K562 (cell line): ENCODE results near the gene DLL4. TPM values are rescaled to one million over a fixed set of nuclear protein-coding genes. Genes with fewer than 3 reads are reported as not detected.
A peak's percentile ranks its signal among the peaks of the same experiment; 100 is the strongest.

Experiments used
- BRF1 ChIP-seq: IDR thresholded peaks from 3 replicates; pipeline ENCODE4 v1.6.1; 2011; ENCODE audit warnings: borderline replicate concordance, mild to moderate bottlenecking; ENCODE audit not compliant: insufficient read length; ENCODE audit errors: extremely low read depth
- CHAMP1 ChIP-seq: fragments of 450-650 bp; IDR thresholded peaks from 2 replicates; pipeline ENCODE4 v1.6.1; 2016; ENCODE audit warnings: mild to moderate bottlenecking
- DMBX1 ChIP-seq: fragments of 250-450 bp; sonication (Bioruptor Pico); IDR thresholded peaks from 2 replicates; pipeline ENCODE4 v1.8.0; 2022; ENCODE audit warnings: inconsistent platforms, mild to moderate bottlenecking, moderate library complexity, borderline replicate concordance
- E2F4 ChIP-seq: sonication (generic); formaldehyde crosslinking; IDR thresholded peaks from 2 replicates; pipeline ENCODE4 v1.8.0; 2022; ENCODE audit warnings: mild to moderate bottlenecking, low read depth, missing genetic modification reagents
- EGR1 ChIP-seq: fragments of 450-650 bp; conservative IDR thresholded peaks from 2 replicates; pipeline ENCODE4 v1.6.1; 2017; ENCODE audit warnings: mild to moderate bottlenecking
- ESRRA ChIP-seq: fragments of 450-650 bp; IDR thresholded peaks from 2 replicates; pipeline ENCODE4 v1.6.1; 2014; ENCODE audit warnings: low read depth, mild to moderate bottlenecking, moderate library complexity, borderline replicate concordance
- ESRRB ChIP-seq: fragments of 250-450 bp; sonication (Bioruptor Pico); IDR thresholded peaks from 2 replicates; pipeline ENCODE4 v1.5.0; 2020; ENCODE audit warnings: mild to moderate bottlenecking, moderate library complexity, borderline replicate concordance
- HOXB6 ChIP-seq: fragments of 250-450 bp; sonication (Bioruptor Pico); IDR thresholded peaks from 2 replicates; pipeline ENCODE4 v1.5.1; 2022; ENCODE audit warnings: mild to moderate bottlenecking, borderline replicate concordance
- HSF4 ChIP-seq: fragments of 250-450 bp; sonication (Bioruptor Pico); IDR thresholded peaks from 2 replicates; pipeline ENCODE4 v2.1.2; 2022; ENCODE audit warnings: mild to moderate bottlenecking, moderate library complexity, borderline replicate concordance
- KAT8 ChIP-seq: fragments of 450-650 bp; IDR thresholded peaks from 2 replicates; pipeline ENCODE4 v1.6.1; 2016; ENCODE audit warnings: low read depth, mild to moderate bottlenecking
- MBD2 ChIP-seq: sonication (generic); IDR thresholded peaks from 2 replicates; pipeline ENCODE4 v1.6.1; 2016; ENCODE audit warnings: low read depth, borderline replicate concordance
- NEUROD1 ChIP-seq: fragments of 150-350 bp; IDR thresholded peaks from 2 replicates; pipeline ENCODE4 v1.6.1; 2014; ENCODE audit warnings: borderline replicate concordance, low read length, low read depth; ENCODE audit not compliant: partially characterized antibody
- TOE1 ChIP-seq, 2 experiments: fragments of 450-650 bp in 1 of 2; sonication (generic) in 1 of 2; formaldehyde crosslinking in 1 of 2; IDR thresholded peaks; 2 replicates each; pipeline versions ENCODE4 v1.7.1 to v1.8.0; 2016 to 2022; ENCODE audit warnings: borderline replicate concordance in 2 of 2, mild to moderate bottlenecking in 2 of 2, antibody characterized with exemption in 1 of 2, inconsistent platforms in 1 of 2, low read depth in 1 of 2, missing genetic modification reagents in 1 of 2, moderate library complexity in 1 of 2
- UBTF ChIP-seq, 2 experiments: IDR thresholded peaks; 2 replicates each; pipeline ENCODE4 v1.6.1; 2012; ENCODE audit warnings: improper control_type of control experiment in 2 of 2, low read depth in 2 of 2, low read length in 2 of 2, borderline replicate concordance in 1 of 2
- ZBTB1 ChIP-seq: sonication (generic); formaldehyde crosslinking; IDR thresholded peaks from 2 replicates; pipeline ENCODE4 v1.8.1; 2023; ENCODE audit warnings: missing genetic modification reagents, low read depth, mild to moderate bottlenecking, borderline replicate concordance
- ZBTB7A ChIP-seq: IDR thresholded peaks from 2 replicates; pipeline ENCODE4 v1.6.1; 2011; ENCODE audit warnings: low read depth, mild to moderate bottlenecking, low read length, moderate library complexity, borderline replicate concordance; ENCODE audit not compliant: control insufficient read depth
- ZFP30 ChIP-seq: fragments of 250-450 bp; sonication (Bioruptor Pico); IDR thresholded peaks from 2 replicates; pipeline ENCODE4 v1.8.0; 2022; ENCODE audit warnings: moderate library complexity, mild to moderate bottlenecking, inconsistent platforms, borderline replicate concordance
- ZNF282 ChIP-seq: sonication (generic); formaldehyde crosslinking; IDR thresholded peaks from 2 replicates; pipeline ENCODE4 v1.8.1; 2023; ENCODE audit warnings: missing genetic modification reagents
- ZNF511 ChIP-seq: sonication (generic); formaldehyde crosslinking; IDR thresholded peaks from 2 replicates; pipeline ENCODE4 v1.8.0; 2022; ENCODE audit warnings: mild to moderate bottlenecking, missing genetic modification reagents
- polyA plus RNA-seq, 8 experiments: library from polyadenylated mRNA; depleted of rRNA in 4 of 8; stranded (reverse) in 5 of 8; unstranded in 3 of 8; fragments of >200 nt; fragmentation: Nextera tagmentation in 2 of 8; fragmentation: Illumina TruSeq in 1 of 8; extraction: Ambion mirVana in 2 of 8; extraction: Trizol in 1 of 8; gene quantifications; 2 replicates each; pipeline versions ENCODE4 v1.2.1 to v1.2.3, GENCODE V29; 2011 to 2014; ENCODE audit warnings: inconsistent platforms in 1 of 8, missing spikeins in 1 of 8
- total RNA-seq, 7 experiments: library from RNA; depleted of rRNA in 6 of 7; stranded (reverse); fragments of >200 nt in 6 of 7; fragmentation: Illumina TruSeq in 2 of 7; extraction: Trizol in 2 of 7; gene quantifications; 2 replicates each; pipeline versions ENCODE4 v1.2.1 to v1.2.3, GENCODE V29; 2011 to 2021; ENCODE audit warnings: low replicate concordance in 1 of 7

The DLL4 gene
- total and polyA plus RNA-seq, 9 of the 15 experiments (the other 6 are each of a cell fraction or from before 2014, with no cell fraction given), result 0.04 to 1.1 (median 0.41) TPM; not detected in 1

- TF ChIP-seq UBTF (IDR thresholded peaks at IDR 0.05; ENCODE audit: borderline replicate concordance in 1 of 2, low read depth in 2 of 2, low read length in 2 of 2) (0 out of 4 replicates have a peak, but pooled peaks have one; percentile 47 to 75), DMBX1 (CRISPR knock-in tag) (no peak), ZBTB7A (peak; percentile 89), BRF1 (no peak), ZBTB1 (CRISPR knock-in tag) (peak; percentile 85; the same call in 1 of the 2 replicates), ESRRB (no peak), ZFP30 (CRISPR knock-in tag) (no peak), HSF4 (CRISPR knock-in tag) (no peak), ESRRA (no peak), NEUROD1 (no peak), E2F4 (0 out of 2 replicates have a peak, but pooled peaks have one; percentile 43), EGR1 (peak; percentile 95), ZNF511 (CRISPR knock-in tag) (peak; percentile 95), TOE1 (IDR thresholded peaks at IDR 0.05; ENCODE audit: borderline replicate concordance) (no peak), TOE1 (CRISPR knock-in tag; IDR thresholded peaks at IDR 0.05; ENCODE audit: borderline replicate concordance, low read depth) (no peak), HOXB6 (no peak), CHAMP1 (no peak), MBD2 (0 out of 2 replicates have a peak, but pooled peaks have one; percentile 34), ZNF282 (CRISPR knock-in tag) (peak; percentile 78; the same call in 1 of the 2 replicates), KAT8 (no peak)
Measured at GRCh38 chr15:40928821-40929659, at the start of gene DLL4 (continued).
